HG03378 (cell line): Measurements from ENCODE around the gene L3MBTL4.
"Not testable (repeated sequence)": the region's sequence is repeated elsewhere in the genome, so short reads cannot be mapped to it uniquely, and the experiment has no call there.

ENCODE experiments used
- ATAC-seq: cut with Tn5 transposase; IDR thresholded peaks from one replicate; pipeline ENCODE4 v1.9.1; 2021; ENCODE audit warnings: mild to moderate bottlenecking, moderate library complexity; ENCODE audit not compliant: unreplicated experiment

L3MBTL4 gene

DNA sequence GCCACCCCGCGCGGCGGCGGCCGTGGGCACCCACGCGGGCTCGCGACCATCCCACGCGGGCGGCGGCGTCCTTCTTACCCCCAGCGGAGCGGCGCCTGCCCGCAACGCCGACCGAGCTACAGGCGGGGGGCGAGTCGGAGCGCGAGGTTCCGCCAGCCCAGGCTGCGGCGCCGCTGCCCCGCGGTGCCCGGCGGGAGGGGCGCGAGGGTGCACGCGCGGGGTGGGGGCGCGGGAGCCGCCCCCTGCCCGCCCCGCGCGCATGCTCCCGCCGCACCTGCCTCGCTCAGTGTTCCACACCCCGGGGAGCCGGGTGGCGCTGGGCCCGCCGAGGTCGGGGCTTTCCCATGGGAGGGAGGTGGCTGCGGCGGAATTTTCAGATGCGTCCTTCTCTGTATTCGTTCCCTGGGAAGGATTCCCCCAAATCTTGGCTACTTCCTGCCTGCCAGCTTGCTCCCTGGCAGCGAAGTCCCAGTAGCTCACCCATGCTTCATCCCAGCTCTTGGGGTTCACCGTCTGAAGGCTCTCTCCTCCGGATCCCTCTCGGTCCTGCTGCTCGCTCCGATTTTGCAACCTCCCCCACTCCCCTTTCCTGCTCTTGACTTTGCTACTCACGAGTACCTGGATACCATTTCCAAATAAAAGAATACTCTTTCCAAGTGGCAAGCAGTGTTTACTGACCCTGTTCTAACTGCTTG is at the start of gene L3MBTL4:
TSS of gene L3MBTL4 (minus strand) at position 189 of the 695 bp plus-strand sequence. CDS start 103,286 bp downstream, outside the sequence.
- peak; percentile 47 for ATAC-seq

GRCh38 chr18:6452194-6452593 is 37.5 kb upstream of the L3MBTL4 start:
- no peak for ATAC-seq

- ATAC-seq, result peak; percentile 65
Observed at GRCh38 chr18:6449213-6449612, 34.5 kb upstream of the L3MBTL4 start.

GRCh38 chr18:6444466-6445228 is 29.9 kb upstream of the L3MBTL4 start:
- ATAC-seq, result no peak

GRCh38 chr18:6441200-6441599 is 26.5 kb upstream of the L3MBTL4 start:
- no peak for ATAC-seq

- ATAC-seq, result no peak
Observed at GRCh38 chr18:6437937-6438818, 23.5 kb upstream of the L3MBTL4 start.

DNA sequence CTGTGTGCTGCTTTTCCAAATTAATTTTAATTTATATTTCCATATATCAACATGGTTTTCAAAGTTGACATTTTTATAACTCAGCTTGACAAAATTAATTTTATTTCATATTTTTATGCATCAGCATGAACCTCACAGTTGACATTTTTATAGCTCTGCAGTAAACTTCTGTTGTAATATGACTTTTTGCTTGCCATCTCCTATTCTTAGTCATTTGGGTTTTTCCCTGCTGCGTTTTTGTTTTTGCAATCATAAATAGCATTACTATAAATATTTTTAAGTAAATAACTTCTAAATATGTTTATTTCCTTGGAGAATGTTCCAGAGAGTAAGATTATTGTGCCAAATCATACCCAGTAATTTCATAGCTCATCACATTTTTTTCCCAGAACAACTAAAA is 21.0 kb upstream of the L3MBTL4 start:
- ATAC-seq, result no peak

GRCh38 chr18:6434987-6435709 is 20.4 kb upstream of the L3MBTL4 start:
- ATAC-seq, result no peak

GRCh38 chr18:6434481-6434880 is 19.8 kb upstream of the L3MBTL4 start:
- ATAC-seq, result no peak

DNA sequence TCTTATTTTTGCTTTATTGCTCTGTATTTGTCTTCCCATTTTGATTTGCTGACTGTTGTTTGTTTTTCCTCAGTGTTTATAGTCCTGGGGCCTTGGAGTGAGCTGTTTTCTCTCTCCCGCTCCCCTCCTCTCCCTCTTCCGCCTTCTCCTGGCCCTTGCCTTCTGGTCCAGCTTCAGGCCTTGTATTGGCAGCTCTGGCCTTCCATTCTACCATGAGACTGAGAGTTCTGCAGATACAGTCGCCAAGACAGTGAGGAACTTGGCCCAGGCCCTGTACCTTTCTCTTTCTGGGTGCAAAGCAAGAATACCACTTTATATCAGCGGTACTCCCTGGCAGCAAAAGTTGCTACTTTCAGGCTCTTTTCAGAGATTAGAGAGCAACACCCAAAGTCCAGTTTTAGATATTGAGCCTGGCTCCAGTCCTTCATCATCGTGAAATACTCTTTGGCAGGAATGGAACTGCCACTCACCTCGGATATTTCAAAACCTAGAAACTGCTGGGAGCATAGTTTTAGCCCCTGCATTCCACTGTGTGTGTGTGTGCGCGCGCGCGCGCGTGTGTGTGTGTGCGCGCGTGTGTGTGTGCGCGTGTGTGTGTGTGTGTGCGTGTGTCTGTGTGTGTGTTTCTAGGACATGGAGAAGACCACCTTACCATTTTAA is 17.1 kb upstream of the L3MBTL4 start:
- ATAC-seq, result no peak

- ATAC-seq, result no peak
Observed at GRCh38 chr18:6428851-6429395, 14.2 kb upstream of the L3MBTL4 start.

DNA sequence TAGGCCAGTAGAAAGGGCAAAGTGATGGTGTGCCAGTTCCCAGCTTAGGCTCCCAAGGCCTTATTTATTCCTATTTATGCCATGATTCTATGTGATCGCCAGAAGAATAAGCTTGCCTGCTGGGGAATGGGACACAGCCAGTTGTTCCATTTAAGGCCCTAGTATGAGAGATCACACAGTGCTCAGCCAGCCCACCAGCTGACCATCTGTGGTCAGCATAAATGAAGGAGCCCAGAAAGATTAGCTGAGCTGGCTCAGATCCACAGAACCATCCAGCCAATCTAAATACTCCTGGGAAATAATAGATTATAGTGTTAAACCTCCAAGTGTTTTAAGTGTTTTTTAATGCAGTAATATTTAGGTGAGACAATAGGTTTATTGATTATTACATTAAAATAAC is 12.6 kb upstream of the L3MBTL4 start:
- ATAC-seq, result no peak

DNA sequence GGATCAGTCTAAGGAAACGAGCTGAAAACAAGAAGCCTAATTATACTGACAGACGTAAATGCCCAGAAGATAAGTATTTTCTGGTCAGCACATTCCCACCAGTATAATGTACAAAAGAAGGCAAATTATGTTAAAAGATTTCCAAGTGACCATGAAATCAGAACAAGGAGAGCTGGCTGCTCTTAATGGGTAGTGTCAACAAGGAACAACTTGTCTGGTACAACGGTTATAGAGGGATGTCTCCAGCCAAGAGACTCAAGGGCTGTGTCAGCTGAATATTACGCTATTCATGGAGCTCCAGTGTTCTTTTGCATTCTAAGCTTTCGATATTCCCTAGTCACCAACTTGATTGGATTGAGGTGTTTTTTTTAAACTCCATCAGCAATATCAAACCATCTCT is 8.6 kb upstream of the L3MBTL4 start:
- no peak for ATAC-seq

GRCh38 chr18:6414118-6414722 is 491 bp downstream of the L3MBTL4 start:
- ATAC-seq, result peak; percentile 66

DNA sequence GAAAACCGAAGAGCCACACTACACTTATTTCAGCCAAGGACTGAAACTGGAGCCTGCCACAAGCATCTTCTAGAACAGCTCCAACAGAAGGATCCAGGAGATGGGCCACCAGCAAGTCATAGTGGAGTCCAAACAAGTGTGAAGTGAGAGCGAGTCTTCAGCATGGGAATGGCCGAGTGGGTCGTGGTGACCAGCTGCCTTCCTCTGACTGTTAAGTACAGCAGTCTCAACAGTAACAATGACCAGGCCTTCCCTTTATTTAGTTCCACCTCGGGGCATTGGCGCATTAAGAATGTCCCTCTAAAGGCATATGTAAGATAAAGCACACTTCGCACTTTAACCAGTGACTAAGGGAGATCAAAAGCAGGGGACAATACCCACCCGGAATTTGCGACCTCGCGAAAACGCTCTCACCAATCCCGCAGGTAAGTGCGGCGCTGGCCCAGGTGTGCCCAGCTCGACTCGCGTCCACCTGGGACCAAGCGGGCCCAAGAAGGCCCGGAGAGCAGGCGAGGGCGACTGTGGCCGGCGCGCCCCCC is 1.1 kb downstream of the L3MBTL4 start:
- ATAC-seq, result no peak

DNA sequence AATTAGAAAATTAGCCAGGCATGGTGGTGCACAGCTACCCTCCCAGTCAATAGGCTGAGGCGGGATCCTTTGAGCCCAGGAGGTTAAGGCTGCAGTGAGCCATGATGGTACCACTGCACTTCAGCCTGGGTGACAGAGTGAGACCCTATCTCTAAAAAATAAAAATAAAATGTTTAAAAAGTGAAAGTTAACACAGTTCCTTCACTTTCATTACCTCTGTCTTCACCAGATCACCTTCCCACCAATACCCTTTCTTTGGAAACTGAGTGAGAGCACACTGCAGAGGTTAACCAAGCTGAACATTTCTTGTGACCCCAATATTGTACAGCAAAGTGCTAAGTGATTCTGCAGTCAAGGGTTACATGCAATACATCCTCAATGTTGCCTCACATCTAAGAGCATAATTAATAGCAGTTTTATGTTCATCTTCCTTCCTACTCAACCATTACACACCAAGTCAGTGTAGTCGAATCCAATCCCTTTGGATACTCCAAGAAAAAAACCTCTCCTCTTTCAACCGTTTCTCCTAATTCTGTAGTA is 1.7 kb downstream of the L3MBTL4 start:
- no peak for ATAC-seq

GRCh38 chr18:6411382-6411781 is 3.3 kb downstream of the L3MBTL4 start:
- ATAC-seq, result no peak

DNA sequence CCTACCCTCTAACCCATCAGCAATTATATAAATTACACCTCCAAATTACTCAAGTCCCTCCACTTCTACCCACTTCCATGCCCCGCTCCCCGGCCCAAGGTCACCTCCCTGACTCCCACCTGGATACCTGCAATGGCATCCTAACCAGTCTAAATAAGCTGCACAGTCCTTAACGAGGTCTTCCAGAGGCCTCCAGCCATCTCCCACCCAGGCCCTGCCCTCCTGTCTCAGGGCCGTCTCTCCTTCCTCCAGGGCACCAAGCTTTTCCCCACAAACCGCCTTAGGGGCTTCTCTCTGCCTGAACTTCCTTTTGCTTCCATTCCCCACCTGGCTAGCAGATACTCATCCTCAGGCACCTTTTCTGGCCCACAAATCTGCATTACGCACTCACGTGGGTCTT is 4.8 kb downstream of the L3MBTL4 start:
- no peak for ATAC-seq

GRCh38 chr18:6408543-6408942 is 6.2 kb downstream of the L3MBTL4 start:
- ATAC-seq, result not testable (repeated sequence)
